ENCODE measurements around the gene DHX58.
A peak's percentile ranks its signal among the peaks of the same experiment; 100 is the strongest.

Gene DHX58

GRCh38 chr17:42087736-42088705, 24.5 kb downstream of the DHX58 start:
- DNase-seq (ENCODE audit: insufficient read length, low spot score): no peak
- FAIRE-seq: no peak

GRCh38 chr17:42087042-42087701, 25.3 kb downstream of the DHX58 start:
- no peak for FAIRE-seq
- no peak for DNase-seq (ENCODE audit: insufficient read length, low spot score)

- peak; percentile 9 for FAIRE-seq
- no peak for DNase-seq (ENCODE audit: insufficient read length, low spot score)
These were observed 30.9 kb downstream of the DHX58 start for GRCh38 chr17:42081516-42082129.

- FAIRE-seq: no peak
- no peak for DNase-seq (ENCODE audit: insufficient read length, low spot score)
These were observed 33.0 kb downstream of the DHX58 start for GRCh38 chr17:42079541-42079940.

GRCh38 chr17:42078396-42079043, 34.0 kb downstream of the DHX58 start:
- DNase-seq (ENCODE audit: insufficient read length, low spot score) (no peak), FAIRE-seq (peak; percentile 13)

- no peak for FAIRE-seq
- no peak for DNase-seq (ENCODE audit: insufficient read length, low spot score)
These were observed 34.8 kb downstream of the DHX58 start for GRCh38 chr17:42077755-42078154.

GRCh38 chr17:42076797-42077559, 35.5 kb downstream of the DHX58 start:
- DNase-seq (ENCODE audit: insufficient read length, low spot score): no peak
- FAIRE-seq: peak; percentile 28

- FAIRE-seq (no peak), DNase-seq (ENCODE audit: insufficient read length, low spot score) (no peak)
These were observed 36.7 kb downstream of the DHX58 start for GRCh38 chr17:42075789-42076188.

- DNase-seq (ENCODE audit: insufficient read length, low spot score) (no peak), FAIRE-seq (no peak)
These were observed 40.0 kb downstream of the DHX58 start for GRCh38 chr17:42072323-42073187.

- FAIRE-seq: no peak
- no peak for DNase-seq (ENCODE audit: insufficient read length, low spot score)
These were observed 40.7 kb downstream of the DHX58 start for GRCh38 chr17:42071810-42072209.

- FAIRE-seq: no peak
- DNase-seq (ENCODE audit: insufficient read length, low spot score): no peak
These were observed 43.5 kb downstream of the DHX58 start for GRCh38 chr17:42068979-42069378.

GRCh38 chr17:42067371-42068091, 45.0 kb downstream of the DHX58 start:
- FAIRE-seq: peak; percentile 95
- peak; percentile 84 for DNase-seq (ENCODE audit: insufficient read length, low spot score)

GRCh38 chr17:42065201-42065600, 47.3 kb downstream of the DHX58 start:
- FAIRE-seq (no peak), DNase-seq (ENCODE audit: insufficient read length, low spot score) (no peak)

- FAIRE-seq (no peak), DNase-seq (ENCODE audit: insufficient read length, low spot score) (no peak)
These were observed 49.8 kb downstream of the DHX58 start for GRCh38 chr17:42062681-42063080.

GRCh38 chr17:42061646-42062487, 50.6 kb downstream of the DHX58 start:
- FAIRE-seq (no peak), DNase-seq (ENCODE audit: insufficient read length, low spot score) (no peak)

GRCh38 chr17:42060231-42060630, 52.3 kb downstream of the DHX58 start:
- FAIRE-seq (no peak), DNase-seq (ENCODE audit: insufficient read length, low spot score) (no peak)

GRCh38 chr17:42059815-42060214, 52.7 kb downstream of the DHX58 start:
- DNase-seq (ENCODE audit: insufficient read length, low spot score): no peak
- no peak for FAIRE-seq

GRCh38 chr17:42058063-42058462, 54.5 kb downstream of the DHX58 start:
- FAIRE-seq (no peak), DNase-seq (ENCODE audit: insufficient read length, low spot score) (no peak)
